Measurements from ENCODE around the gene IL17RC.

Gene IL17RC

GRCh38 chr3:9914011-9914410 is 2.9 kb upstream of the IL17RC start:
- Histone ChIP-seq H3K4me3 (ENCODE audit: low read length, poor library complexity, severe bottlenecking) (no peak overlapping the region), H3K36me3 (ENCODE audit: insufficient read depth, low read length) (peaks cover 29% of the 10 kb centered on the region; the same call in 1 of the 2 replicates), H3K4me2 (ENCODE audit: low read depth, low read length, poor library complexity, severe bottlenecking) (no peak overlapping the region), H3F3A (ENCODE audit: low read depth) (no peaks in the 10 kb centered on the region), H3K4me1 (ENCODE audit: insufficient read depth, low read length, poor library complexity, severe bottlenecking) (peaks cover 11% of the 10 kb centered on the region), H2AFZ (ENCODE audit: low read length) (no peak overlapping the region), H3K79me2 (ENCODE audit: insufficient read depth, low read length) (no peaks in the 10 kb centered on the region), H3K9ac (ENCODE audit: low read depth, low read length, poor library complexity, severe bottlenecking) (no peak overlapping the region), H3K27me3 (ENCODE audit: insufficient read depth, low read length, poor library complexity, severe bottlenecking) (no peaks in the 10 kb centered on the region), H3K9me2 (replicated peaks; ENCODE audit: low read depth, low read length) (no peaks in the 10 kb centered on the region), H3K9me3 (ENCODE audit: insufficient read depth, low read depth, low read length) (no peaks in the 10 kb centered on the region), H4K20me1 (ENCODE audit: insufficient read depth, low read length, poor library complexity, severe bottlenecking) (no peaks in the 10 kb centered on the region)
- TF ChIP-seq CTCF (conservative IDR thresholded peaks at IDR 0.05; ENCODE audit: low read length) (no peak), EZH2phosphoT487 (IDR thresholded peaks at IDR 0.05; ENCODE audit: borderline replicate concordance) (no peak)

- TF ChIP-seq CTCF (conservative IDR thresholded peaks at IDR 0.05; ENCODE audit: low read length) (no peak), EZH2phosphoT487 (IDR thresholded peaks at IDR 0.05; ENCODE audit: borderline replicate concordance) (no peak)
- Histone ChIP-seq H3K4me1 (ENCODE audit: insufficient read depth, low read length, poor library complexity, severe bottlenecking) (peaks cover 11% of the 10 kb centered on the region), H3K36me3 (ENCODE audit: insufficient read depth, low read length) (peaks cover 22% of the 10 kb centered on the region; the same call in 1 of the 2 replicates), H3K4me2 (ENCODE audit: low read depth, low read length, poor library complexity, severe bottlenecking) (no peak overlapping the region), H3K4me3 (ENCODE audit: low read length, poor library complexity, severe bottlenecking) (no peak overlapping the region), H3K9me3 (ENCODE audit: insufficient read depth, low read depth, low read length) (no peaks in the 10 kb centered on the region), H3K9ac (ENCODE audit: low read depth, low read length, poor library complexity, severe bottlenecking) (no peak overlapping the region), H3K27me3 (ENCODE audit: insufficient read depth, low read length, poor library complexity, severe bottlenecking) (no peaks in the 10 kb centered on the region), H3F3A (ENCODE audit: low read depth) (no peaks in the 10 kb centered on the region), H4K20me1 (ENCODE audit: insufficient read depth, low read length, poor library complexity, severe bottlenecking) (no peaks in the 10 kb centered on the region), H3K79me2 (ENCODE audit: insufficient read depth, low read length) (no peaks in the 10 kb centered on the region), H2AFZ (ENCODE audit: low read length) (no peak overlapping the region), H3K9me2 (replicated peaks; ENCODE audit: low read depth, low read length) (no peaks in the 10 kb centered on the region)
Measured at GRCh38 chr3:9914559-9915253, 2.2 kb upstream of the IL17RC start.

GRCh38 chr3:9915254-9916141 is 1.4 kb upstream of the IL17RC start:
- no peak overlapping the region for H3K4me2 ChIP-seq (ENCODE audit: low read depth, low read length, poor library complexity, severe bottlenecking)
- H3K4me1 ChIP-seq (ENCODE audit: insufficient read depth, low read length, poor library complexity, severe bottlenecking) = peaks cover 11% of the 10 kb centered on the region
- TF ChIP-seq CTCF (conservative IDR thresholded peaks at IDR 0.05; ENCODE audit: low read length) (no peak), EZH2phosphoT487 (IDR thresholded peaks at IDR 0.05; ENCODE audit: borderline replicate concordance) (no peak)
- no peak overlapping the region for H3K4me3 ChIP-seq (ENCODE audit: low read length, poor library complexity, severe bottlenecking)
- no peaks in the 10 kb centered on the region for H3K27me3 ChIP-seq (ENCODE audit: insufficient read depth, low read length, poor library complexity, severe bottlenecking)
- no peaks in the 10 kb centered on the region for H3K9me2 ChIP-seq (replicated peaks; ENCODE audit: low read depth, low read length)
- H3K9ac ChIP-seq (ENCODE audit: low read depth, low read length, poor library complexity, severe bottlenecking) = no peak overlapping the region
- no peaks in the 10 kb centered on the region for H4K20me1 ChIP-seq (ENCODE audit: insufficient read depth, low read length, poor library complexity, severe bottlenecking)
- peaks cover 22% of the 10 kb centered on the region; the same call in 1 of the 2 replicates for H3K36me3 ChIP-seq (ENCODE audit: insufficient read depth, low read length)
- no peaks in the 10 kb centered on the region for H3F3A ChIP-seq (ENCODE audit: low read depth)
- H3K79me2 ChIP-seq (ENCODE audit: insufficient read depth, low read length) = no peaks in the 10 kb centered on the region
- H2AFZ ChIP-seq (ENCODE audit: low read length) = no peak overlapping the region
- H3K9me3 ChIP-seq (ENCODE audit: insufficient read depth, low read depth, low read length) = no peaks in the 10 kb centered on the region

Data from Loucy (cell line).